CD4-positive, alpha-beta T cell treated with Interleukin-6 at 100 ng/mL for 8 hours (primary cell): ENCODE measurements around the gene ELP2.
"Not testable (repeated sequence)": the region's sequence is repeated elsewhere in the genome, so short reads cannot be mapped to it uniquely, and the experiment has no call there.

ENCODE experiments used
- DNase-seq: peaks from one replicate; pipeline ENCODE4 v3.0.0-alpha.2; 2020; ENCODE audit warnings: mixed read lengths, low spot score

ELP2 gene

DNA sequence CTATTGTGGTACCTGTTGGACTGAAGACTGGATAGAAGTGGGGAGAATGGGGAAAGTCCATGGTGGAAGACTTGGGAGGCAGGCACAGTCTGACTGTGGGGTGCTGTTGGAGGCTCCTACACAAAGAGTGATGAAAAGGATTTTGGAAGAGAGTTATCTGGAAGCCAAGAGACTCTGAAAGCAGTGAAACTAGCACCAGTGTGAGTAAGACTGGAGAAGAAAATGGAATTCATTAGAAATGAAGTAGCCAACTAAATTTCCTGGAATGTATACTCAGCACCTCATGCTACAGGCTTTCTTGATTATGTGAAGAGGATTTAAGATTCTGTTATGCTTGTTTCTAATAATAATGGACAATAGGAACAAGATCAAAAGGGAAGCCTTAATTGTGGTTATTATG is 27.7 kb downstream of the ELP2 start:
- no peak for DNase-seq

GRCh38 chr18:36158266-36158867 is 28.7 kb downstream of the ELP2 start:
- DNase-seq = no peak

GRCh38 chr18:36160959-36161371 is 31.3 kb downstream of the ELP2 start:
- no peak for DNase-seq

GRCh38 chr18:36162981-36163380 is 33.3 kb downstream of the ELP2 start:
- no peak for DNase-seq

DNA sequence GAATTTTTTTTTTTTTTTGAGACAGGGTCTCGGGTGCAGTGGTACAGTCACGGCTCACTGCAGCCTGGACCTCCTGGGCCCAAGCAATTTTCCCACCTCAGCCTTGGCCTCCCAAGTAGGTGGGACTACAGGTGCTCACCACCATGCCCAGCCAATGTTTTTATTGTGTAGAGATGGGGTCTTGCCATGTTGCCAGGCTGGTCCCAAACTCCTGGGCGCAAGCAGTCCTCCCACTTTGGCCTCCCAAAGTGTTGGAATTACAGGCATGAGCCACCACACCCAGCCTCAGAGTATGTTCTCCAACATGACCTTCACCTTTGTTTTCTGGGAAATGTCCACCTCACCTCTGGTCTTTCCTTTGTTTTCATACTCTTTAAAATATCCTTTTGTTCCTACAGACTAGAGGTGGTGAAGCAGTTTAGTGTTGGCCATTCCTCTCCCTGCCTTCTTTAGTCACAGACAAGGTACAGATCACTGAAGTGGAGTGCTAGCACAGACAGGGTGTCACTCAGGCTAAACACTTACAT is 38.1 kb downstream of the ELP2 start:
- no peak for DNase-seq

GRCh38 chr18:36168296-36168695 is 38.6 kb downstream of the ELP2 start:
- DNase-seq = not testable (repeated sequence)

DNA sequence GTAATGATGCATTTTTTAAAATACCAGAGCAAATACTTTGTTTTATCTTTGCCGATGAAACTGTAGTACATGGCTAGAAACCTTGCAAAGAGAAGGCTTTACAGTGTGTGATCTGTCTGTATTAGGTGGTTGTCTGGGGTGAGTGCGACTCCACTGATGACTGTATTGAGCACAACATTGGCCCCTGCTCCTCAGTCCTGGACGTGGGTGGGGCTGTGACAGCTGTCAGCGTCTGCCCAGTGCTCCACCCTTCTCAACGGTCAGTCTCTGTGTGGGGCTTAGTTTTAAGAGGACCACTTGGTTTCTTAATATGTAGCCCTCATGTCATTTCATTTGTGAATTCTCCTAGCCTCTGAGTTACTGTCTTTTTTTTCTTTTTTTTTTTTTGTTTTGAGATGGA is 40.2 kb downstream of the ELP2 start:
- no peak for DNase-seq

DNA sequence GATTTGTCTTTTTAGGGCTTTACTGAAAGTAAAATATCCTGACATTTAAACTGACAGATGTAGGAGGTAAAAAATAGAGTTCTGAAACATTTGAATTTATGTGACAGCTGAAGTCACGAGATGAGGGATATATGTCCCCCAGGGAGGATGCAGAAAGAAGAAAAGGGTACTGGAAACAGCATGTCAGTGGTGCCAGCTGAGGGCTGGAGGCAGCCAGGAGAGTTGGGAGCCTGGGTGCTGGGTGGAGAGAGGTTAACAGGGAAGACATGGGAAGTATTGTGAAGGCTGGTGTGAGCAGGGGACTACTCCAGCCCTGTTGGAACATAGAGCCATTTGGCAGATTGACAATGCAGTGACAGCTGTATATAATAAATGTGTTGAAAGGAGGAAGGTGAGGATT is 45.8 kb downstream of the ELP2 start:
- no peak for DNase-seq

GRCh38 chr18:36176177-36176584 is 46.5 kb downstream of the ELP2 start:
- DNase-seq = no peak

GRCh38 chr18:36176711-36177110 is 47.0 kb downstream of the ELP2 start:
- no peak for DNase-seq

DNA sequence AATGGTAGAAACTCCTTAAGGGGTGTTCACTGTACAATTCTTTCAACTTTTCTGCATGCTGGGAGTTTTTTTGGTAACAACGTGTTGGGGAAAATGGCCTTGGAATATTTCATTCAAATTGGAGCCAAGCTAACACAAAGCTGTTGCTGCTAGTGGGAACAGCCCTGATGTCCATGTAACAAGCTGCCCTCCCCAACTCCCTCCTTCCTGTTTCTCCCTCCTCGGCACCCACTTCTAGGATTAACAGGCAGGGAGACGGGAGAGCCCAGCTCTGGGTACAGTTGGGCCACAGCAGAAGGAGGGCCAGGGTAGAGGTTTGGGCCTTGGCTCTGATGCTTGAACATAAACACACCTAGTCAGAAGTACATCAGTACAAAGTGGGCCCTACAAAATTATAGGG is 48.2 kb downstream of the ELP2 start:
- DNase-seq = no peak

DNA sequence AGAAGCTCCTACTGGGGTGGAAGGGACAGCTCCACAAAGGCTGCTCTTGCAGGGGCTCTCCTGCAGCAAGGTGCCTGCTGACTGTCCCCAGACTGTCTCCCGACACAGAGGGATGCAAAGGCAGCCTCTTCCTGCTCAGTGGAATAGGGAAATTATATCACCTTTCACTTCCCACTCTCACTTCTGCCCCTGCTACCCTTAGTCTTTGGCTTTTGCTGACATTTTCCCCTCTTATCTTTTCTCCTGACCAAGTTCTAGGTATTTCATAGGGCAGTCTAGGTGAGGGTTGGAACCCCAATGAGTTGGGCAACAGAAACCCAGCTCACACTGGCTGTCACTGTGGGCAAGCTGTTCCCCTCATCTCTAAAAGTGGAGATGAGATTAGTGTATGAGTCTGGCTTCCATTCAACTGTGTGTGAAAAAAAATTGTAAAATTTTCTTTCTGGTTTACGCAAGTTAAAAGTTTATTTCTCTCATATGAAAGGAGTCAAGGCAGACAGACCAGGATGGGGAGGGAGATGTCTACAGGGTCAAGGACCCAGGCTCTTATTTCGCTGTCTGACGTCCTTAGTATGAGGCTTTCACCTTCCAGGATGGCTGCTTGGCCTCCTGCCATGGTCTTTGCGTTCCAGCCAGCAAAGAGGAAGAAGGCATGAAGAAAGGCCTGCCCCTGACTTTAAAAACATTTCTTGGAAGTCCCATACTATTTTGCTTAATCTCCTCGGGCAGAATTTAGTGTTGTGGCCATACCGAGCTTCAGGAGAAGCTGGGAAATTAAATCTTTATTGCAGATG is 50.1 kb downstream of the ELP2 start:
- DNase-seq = no peak

DNA sequence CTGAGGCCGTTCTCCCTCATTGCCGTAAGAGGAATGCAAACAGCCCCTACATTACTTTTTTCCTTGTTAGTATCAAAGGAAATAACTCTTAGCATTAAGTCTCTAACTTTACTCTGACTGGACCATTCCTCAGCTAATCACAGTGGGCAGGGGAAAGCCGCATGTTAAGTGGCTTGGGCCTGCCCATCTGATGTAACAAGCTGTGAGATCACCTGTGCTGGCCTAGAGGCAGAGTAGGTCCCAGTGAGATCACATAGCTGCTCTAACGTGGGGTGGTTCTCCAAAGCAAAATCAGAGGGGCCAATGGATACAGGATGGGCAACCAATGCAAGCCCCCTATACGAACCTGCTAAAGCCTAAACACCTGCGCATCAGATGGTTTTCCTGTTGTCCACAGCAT is 51.7 kb downstream of the ELP2 start:
- no peak for DNase-seq

GRCh38 chr18:36181898-36182506 is 52.3 kb downstream of the ELP2 start:
- no peak for DNase-seq

DNA sequence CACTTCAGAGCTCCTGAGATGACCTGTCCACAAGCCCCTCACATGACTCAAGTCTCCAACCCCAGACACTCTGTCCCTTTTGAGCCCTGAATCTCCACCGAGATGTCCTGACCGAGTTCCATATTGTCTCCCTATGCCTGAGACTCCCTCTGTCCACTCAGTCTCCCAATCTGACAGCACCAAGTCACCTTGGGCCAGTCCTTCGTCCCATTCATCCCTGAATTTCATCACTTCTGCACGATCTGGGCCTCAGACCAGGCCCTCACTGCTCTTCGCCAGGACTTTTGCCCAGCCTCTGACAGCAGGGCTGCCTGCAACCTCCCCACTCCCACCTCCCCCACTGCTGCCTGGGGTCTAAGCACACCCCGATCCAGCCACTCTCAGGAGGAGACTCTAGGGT is 53.3 kb downstream of the ELP2 start:
- no peak for DNase-seq

DNA sequence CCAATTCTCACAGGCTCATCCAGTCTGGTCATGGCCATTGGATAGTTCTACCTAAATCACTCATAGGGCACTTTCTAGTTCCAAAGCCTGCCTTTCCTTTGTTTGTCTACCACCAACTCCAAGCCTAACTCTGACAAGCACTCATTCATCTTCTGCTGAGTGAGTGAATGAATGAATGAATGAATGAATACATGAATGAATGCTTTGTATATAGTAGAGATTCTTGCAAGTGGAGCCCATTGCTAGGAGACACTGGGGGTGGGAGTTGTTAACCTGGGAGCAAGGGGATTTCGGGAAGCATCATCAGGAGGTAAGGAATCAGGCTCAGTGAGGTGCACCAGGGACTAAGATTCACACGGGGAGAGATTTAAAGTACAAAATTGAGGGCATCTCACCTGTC is 54.3 kb downstream of the ELP2 start:
- DNase-seq = no peak

- DNase-seq = no peak
These were observed 55.5 kb downstream of the ELP2 start for GRCh38 chr18:36185157-36185556.

- no peak for DNase-seq
These were observed 56.3 kb downstream of the ELP2 start for GRCh38 chr18:36185901-36186460.

- DNase-seq = no peak
These were observed 56.9 kb downstream of the ELP2 start for GRCh38 chr18:36186461-36187192.

- DNase-seq = peak; percentile 29
These were observed 57.6 kb downstream of the ELP2 start, which contains the start of gene MOCOS for GRCh38 chr18:36187193-36187825. Gene MOCOS, plus strand, starts transcription at chr18:36187497. Its CDS starts 43 bp downstream, at chr18:36187540.
